Dedifferentiated amniotic fluid mesenchymal stem cell (primary cell): ENCODE measurements around the gene CDKAL1.
A peak's percentile ranks its signal among the peaks of the same experiment; 100 is the strongest.
"Not testable (repeated sequence)": the region's sequence is repeated elsewhere in the genome, so short reads cannot be mapped to it uniquely, and the experiment has no call there.

ENCODE experiments used
- DNase-seq: peaks from one replicate; pipeline ENCODE4 v3.0.0-alpha.2; 2016; ENCODE audit errors: extremely low spot score

The CDKAL1 gene

DNA sequence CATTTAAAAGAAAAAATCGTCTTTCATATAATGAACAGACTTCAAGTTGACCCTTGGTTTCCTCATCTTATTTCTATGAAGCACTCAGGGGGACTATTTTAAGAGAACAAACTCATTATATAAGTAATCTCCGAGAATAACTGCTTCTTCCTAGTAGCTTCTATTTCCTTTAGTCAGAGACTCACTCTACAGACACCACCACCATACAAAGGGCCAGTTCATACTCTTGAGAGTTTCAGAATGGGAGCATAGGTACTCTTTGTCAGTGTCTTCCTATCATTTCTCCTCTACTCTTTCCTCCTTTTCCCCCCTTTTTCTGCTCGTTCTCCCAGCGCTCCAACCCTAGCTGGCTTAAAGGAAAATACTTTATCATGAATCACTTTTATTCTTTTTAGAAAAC lies 104.9 kb downstream of the CDKAL1 start:
- DNase-seq: no peak

DNA sequence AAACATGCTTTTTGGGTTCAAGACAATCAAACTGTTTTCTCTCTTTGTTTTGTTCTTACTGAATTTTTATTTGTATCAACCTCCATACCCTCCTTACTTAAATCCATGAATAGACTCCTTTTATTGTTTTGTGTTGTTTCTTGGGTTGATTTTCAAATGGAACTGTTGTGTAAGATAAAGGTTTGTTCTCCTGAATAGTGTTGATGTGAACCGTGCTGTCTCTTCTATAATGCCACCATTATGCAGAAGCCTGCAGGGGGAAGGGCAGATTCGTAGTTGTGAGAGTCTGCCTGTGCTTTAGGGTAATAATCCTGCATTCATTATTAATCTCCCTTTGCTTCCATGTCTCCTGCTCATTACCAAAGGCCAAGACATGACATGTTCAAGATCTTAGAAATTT lies 105.9 kb downstream of the CDKAL1 start:
- no peak for DNase-seq

DNA sequence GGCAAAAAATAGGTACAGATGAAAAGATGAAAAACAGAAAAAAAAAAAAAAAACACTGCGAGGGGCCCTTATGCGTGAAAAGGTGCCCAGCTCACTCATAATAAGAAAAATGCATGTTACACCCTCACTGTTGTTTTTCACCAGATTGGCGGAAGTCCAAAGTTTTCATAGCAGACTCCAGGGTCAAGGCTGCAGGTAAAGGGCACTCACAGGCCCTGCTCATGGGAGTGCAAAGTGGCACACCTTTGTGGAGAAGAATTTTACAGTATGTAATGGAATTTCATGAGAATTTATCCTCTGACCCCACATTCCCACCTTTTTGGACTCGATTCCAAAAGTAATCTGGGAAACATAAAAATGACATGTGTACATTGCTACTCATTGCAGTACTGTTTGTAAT lies 108.2 kb downstream of the CDKAL1 start:
- DNase-seq: no peak

DNA sequence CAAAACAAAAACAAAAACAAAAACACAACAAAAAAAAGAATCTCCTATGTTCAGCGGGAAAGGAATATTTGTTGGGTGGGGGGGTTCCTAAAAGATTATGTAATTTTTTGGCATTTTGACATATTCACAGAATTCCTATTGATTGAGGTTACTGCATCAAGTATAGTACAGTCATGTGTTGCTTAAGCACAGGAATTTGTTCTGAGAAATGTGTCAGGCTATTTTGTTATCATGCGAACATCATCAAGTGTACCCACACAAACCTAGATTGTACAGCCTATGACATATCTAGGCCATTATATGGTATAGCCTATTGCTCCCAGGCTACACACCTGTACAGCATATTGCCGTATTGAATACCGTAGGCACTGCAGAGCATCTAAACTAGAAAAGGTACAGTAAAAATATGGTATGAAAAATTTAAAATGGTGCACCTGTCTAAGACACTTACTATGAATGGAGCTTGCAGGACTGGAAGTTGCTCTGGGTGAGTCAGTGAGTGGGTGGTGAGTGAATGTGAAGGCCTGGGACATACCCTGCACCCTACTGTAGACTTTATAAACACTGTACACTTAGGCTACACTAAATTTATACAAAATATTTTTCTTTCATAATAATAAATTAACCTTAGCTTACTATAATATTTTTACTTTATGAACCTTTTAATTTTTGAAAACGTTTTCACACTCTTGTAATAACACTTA lies 110.6 kb downstream of the CDKAL1 start:
- no peak for DNase-seq

DNA sequence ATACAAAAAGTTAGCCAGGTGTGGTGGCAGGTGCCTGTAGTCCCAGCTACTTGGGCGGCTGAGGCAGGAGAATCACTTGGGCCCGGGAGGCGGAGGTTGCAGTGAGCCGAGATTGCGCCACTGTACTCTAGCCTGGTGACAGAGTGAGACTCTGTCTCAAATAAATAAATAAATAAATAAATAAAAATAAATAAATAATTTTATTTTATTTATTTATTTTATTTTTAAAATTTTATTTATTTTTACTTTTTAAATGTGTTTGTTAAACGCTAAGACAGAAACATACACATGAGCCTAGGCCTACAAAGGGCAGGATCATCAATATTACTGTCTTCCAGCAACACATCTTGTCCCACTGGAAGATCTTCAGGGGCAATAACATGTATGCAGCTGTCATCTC lies 111.3 kb downstream of the CDKAL1 start:
- not testable (repeated sequence) for DNase-seq

DNA sequence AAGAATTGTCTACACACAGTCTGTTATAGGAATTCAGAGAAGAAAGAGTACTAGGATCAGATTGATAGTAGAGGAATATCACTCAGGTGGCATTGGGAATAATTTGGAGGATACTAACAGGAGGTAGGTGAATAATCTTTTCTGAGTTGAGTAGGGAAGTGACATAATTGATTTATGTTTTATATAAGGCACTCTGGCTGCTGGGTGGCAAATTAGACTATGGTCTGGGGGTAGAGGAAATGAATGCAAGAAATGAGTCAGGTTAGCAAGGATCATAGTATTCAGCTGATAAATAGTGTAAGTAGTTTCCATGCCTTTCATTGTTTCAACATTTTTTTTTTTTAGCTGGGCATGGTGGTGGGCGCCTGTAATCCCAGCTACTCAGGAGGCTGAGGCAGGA lies 113.3 kb downstream of the CDKAL1 start:
- DNase-seq: no peak

DNA sequence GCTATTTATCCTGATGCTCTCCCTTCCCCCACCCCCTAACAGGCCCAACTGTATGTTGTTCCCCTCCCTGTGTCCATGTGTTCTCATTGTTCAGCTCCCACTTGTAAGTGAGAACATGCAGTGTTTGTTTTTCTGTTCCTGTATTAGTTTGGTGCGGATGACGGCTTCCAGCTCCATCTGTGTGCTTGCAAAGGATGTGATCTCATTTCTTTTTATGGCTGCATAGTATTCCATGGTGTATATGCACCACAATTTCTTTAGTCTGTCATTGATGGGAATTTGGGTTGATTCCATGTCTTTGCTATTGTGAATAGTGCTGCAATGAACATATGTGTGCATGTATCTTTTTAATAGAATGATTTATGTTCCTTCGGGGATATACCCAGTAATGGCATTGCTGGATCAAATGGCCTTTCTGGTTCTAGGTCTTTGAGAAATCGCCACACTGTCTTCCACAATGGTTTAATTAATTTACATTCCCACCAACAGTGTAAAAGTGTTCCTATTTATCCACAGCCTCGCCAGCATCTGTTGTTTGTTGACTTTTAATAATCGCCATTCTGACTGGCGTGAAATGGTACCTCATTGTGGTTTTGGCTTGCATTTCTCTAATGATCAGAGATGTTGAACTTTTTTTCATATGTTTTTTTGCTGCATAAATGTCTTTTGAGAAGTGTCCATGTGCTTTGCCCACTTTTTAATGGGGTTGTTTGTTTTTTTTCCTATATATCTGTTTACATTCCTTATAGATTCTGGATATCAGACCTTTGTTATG lies 115.6 kb downstream of the CDKAL1 start:
- not testable (repeated sequence) for DNase-seq

DNA sequence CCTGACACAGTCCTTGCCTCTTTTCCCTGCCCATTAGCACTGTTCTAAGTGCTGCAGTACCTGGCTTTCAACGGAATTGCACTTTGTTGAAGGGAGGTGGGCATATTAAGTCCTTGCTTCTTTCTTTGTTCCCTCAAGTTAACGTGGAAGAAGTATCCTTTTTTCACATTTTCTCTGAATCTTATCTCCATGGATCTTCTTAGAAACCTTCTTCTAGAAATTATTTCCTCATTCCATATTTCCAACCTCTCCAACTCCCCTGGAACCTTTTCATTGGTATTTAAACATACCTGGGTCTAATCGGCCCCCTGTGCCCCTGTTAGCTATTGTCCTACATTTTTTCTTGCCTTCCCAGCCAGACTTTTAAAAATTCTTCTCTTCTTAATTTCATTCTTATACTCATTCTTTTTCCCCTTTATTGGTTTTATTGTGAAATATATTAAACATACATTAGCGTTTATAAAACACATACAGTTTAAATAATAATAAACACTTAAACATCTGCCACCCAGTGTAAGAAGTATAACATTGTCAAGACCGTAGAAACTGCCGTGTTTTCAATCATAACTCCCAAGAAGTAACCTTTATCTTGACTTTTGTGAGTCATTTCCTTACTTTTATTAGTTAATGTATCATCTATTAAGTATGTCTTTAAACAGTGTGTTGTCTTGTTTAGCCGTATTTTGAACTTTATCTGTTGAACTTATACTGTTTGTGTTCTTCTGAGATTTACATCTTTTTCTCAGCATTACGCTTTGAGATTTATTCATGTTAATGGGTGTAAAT lies 118.2 kb downstream of the CDKAL1 start:
- DNase-seq: no peak

DNA sequence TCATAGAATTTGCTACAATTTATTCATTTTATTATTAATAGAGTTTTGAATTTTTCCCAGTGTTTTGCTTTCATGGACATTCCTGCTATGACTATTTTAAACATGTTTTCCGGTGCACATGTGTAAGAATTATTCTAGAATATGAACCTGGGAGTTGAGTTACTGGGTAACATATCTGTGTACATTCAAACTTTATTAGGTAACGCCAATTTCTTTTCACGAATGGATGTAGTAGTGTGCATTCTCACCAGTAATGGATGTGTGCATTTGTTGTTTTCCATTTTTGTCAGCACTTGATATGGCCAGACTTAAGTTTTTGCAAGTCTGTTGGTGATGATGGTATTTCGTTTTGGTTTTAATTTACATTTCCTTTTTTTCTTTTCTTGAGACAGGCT lies 118.8 kb downstream of the CDKAL1 start:
- DNase-seq: no peak

DNA sequence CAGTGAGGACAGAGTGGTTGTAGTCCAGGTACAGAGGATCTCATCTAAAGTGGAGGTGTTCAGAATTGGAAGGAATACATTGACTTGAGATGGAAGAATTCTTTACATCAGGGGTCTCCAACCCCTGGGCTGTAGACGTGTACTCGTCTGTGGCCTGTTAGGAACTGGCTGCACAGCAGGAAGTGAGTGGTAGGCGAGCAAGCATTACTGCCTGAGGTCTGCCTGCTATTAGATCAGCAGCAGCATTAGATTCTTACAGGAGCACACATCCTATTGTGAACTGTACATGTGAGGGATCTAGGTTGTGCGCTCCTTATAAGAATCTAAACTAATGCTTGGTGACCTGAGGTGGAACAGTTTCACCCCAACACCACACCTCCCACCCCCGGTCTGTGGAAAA lies 121.1 kb downstream of the CDKAL1 start:
- no peak for DNase-seq

DNA sequence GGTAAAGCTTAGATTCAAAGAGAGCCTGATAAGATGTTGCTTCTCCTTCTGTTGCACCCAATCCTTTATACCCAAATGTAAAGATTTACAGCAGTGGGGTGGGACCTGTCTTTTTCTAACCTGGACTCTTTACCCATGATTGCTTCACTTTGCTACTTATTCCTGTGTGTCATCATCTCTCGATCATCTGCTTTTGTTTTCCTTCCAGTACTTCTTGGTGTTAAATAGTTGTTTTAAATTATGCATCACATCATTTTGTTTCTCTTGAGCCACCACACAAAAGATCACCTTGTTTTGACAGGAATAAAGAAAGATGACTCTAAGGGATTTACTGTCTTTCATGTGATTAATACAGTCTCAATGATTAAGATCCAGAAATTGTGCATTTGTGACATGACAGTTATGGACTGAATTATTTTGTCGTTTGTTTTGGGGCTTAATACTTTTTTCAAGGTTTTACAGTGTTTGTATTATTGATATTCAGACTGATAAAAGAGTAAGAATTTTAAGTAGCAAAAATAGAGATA lies 123.1 kb downstream of the CDKAL1 start:
- no peak for DNase-seq

DNA sequence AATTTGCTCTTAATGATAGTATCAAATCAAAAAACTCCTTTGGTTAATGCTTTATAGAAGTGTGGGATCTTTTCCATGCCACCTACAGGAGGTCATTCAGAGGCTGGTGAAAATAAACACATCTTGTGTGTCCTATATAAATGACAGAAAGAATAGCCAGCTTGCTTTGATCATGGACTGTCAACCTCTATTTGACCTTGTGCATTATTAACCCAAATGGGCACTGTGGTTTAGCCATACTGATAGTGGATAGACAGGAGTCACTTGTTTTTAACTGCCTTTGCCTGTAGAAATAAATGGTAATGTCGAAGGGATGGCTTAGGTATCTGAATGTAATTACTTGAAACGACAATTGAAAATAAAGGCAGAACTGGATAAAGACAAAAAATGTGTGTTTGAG lies 123.8 kb downstream of the CDKAL1 start:
- DNase-seq: no peak

DNA sequence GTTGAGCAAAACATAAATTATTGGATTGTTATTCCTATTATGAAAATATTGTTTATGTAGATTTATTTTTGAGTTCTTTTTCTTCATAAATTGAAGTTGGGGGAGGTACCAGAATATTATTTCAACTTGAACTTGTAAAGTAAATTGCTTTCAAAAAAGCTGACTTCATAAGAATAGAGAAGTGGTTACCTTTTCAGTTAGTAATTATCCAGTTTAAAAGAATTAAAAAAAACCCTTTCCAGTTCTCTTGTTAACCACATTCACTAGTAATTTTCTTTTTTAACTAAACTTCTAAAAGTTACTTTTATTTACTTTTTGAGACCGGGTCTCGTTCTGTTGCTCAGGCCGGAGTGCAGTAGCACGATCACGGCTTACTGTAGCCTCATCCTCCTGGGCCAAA lies 124.3 kb downstream of the CDKAL1 start:
- no peak for DNase-seq

DNA sequence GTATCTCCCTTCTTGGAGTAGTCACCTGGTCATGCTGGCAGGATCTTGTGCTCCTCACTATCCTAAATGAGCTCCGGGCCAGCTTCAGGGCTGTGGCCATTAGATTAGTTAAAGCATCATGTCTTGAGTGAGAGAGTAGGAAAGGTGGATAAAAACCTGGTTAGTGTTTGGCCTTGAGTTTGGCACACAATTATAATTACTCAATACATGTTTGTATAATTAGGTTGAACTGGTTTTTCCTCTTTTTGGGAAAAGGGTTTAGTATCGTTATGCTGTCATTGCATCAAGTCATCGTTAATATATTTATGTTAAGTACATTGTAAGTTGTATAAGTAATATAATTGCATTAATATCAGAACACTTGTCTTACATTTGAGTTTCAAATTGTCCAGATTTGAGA lies 126.3 kb downstream of the CDKAL1 start:
- DNase-seq: no peak

DNA sequence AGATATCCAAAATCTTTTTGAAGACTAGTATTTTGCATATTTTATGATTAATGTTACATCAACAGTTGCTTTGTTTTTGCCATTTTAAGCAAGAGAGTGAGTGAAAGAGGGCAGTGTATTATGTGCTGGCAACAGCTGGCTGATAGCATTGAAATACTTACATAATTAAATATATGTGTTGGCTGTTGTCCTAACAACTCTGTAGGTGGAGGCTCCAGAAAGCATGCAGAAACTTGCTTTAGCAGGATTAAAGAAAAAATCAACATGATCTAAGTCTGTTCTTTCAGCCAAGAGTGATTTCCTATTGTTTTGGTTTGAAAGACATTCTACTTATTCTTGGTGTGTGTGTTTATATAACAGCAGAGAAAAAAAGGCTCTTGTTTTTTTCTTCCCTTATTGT lies 127.5 kb downstream of the CDKAL1 start:
- peak; percentile 38 for DNase-seq

DNA sequence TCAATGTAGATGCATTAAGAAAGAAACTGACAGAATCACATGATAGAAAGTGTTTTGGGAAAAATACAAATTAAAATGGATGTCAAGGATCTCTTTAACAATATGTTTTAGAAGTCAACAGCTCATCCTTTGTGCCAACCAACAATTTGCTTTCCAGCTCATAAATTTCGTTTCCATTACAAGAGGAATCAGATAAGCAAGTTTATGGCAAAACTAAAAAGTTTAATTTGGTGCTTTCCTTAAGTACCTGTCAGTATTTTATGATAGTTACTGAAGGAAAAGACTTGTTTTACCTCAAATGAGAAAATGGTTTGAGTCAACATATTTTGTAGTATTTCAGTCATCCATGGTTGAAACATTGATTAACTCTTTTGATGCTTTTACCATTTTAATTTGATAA lies 130.0 kb downstream of the CDKAL1 start:
- DNase-seq: no peak

DNA sequence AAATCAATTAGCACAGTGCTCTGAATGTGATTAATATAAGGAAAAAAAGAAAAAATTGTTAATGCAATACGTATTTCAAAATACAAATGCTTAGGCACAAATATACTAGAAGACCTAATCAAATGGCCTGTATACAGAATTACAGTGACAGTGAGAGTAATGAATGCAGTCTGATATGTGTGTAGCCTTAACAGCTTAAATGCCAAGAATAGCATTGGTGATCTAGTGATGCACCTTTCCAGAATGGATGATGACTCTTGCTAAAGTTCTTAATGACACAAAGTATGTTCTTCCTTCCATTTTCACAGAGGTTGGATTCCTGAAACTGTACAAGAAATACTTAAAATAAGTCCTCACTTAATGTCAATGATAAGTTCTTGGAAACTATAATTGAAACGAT lies 131.0 kb downstream of the CDKAL1 start:
- DNase-seq: no peak

DNA sequence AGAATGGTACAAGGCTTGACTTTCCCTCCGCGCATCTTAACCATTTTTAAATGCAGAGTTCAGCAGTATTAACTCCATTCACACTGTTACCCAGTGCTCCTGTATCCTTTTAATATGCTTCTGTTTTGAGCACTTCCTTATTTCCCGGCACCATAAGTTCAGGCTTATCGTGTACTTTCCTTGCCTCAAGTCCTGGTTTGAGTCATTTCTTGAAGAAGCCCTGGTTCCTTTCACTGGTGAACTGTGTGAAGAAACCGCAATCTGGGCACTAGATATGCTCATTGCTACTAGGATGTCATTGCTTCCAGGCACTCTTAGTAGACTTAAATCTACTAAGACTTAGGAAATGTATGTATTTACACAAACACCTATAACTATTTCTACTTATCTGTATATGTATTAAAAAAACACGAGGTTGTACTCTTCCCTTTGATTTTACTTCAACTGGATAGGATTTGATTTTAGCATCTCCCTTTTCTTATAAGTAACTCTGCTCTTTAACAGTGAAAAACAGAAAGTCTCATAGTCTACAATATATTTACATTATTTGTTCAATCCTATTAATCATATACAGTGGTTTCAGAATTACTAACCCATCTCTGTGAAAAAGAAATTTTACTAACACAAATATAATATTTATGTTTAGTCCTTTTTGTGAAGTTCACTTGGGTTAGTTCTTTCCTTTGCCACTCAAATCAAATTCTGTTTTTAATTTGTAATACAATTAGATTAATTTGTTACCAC lies 135.5 kb downstream of the CDKAL1 start:
- DNase-seq: no peak

DNA sequence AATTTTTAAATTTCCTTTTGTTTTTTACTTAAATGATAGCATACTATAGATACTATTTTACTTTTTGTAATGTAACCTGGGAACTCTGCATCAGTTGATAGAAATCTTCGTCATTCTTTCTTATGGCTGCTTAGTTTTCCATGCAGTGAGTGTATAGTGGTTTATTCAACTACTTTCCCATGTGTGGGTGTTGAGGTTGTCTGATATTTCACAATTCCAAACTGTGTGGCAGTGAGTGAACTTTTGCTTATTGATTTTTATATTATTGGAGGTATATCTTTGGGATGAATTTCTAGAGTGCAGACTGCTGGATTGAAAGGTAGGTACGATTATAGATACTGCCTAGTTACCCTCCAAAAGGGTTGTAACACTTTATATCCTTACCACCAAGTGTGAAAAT lies 136.5 kb downstream of the CDKAL1 start:
- DNase-seq: no peak

DNA sequence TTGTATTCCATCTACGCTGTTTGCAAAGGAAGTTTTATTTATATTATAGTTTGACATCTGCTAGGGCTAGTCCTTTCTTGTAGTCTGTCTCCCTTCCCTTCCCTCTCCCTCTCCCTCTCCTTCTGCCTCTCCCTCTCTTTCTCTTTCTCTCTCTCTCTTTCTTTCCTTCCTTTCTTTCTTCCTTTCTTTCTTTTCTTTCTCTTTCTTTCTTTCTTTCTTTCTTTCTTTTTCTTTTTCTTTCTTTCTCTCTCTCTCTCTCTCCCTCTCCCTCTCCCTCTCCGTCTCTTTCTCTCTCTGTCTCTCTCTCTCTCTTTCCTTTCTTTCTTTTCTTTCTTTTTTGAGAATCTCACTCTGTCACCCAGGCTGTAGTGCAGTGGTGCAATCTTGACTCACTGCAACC lies 137.8 kb downstream of the CDKAL1 start:
- no peak for DNase-seq

DNA sequence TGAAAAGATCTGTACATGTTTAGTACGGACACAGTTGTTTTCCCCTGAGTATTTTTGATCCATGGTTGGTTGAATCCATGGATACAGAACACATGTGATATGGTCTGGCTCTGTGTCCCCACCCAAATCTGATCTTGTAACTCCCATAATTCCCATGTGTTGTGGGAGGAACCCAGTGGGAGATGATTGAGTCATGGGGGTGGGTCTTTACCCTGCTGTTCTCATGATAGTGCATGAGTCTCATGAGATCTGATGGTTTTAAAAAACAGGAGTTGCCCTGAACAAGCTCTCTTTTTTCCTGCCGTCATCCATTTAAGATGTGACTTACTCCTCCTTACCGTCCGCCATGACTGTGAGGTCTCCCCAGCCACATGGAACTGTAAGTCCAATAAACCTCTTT lies 139.2 kb downstream of the CDKAL1 start:
- no peak for DNase-seq

DNA sequence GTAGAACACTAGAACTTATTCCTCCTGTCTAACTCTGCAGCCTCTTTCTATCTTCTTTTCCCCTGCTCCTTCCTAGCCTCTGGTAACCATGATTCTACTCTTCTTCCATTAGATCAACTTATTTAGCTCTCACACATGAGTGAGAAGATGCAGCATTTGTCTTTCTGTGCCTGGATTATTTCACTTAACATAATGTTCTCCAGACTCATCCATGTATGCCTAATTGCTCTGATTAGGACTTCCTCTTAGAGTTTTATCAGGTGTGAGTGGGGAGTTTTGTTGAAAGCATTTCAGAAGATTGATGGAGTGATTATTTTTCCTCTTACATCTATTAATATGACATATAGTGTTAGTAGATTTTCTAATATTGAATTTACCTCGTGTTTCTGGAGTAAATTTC lies 140.4 kb downstream of the CDKAL1 start:
- no peak for DNase-seq
